Gastrocnemius medialis (tissue), 4 donors: ENCODE results near the gene MAGI1. TPM values are rescaled to one million over a fixed set of nuclear protein-coding genes. Genes with fewer than 3 reads are reported as not detected.

Experiments used
- ATAC-seq, 2 donors: fragments of 150-250 bp; one replicate each; pipeline ENCODE4 v1.9.1; 2016
- DNase-seq, 2 donors: peaks; one replicate each; pipeline ENCODE4 v3.0.0-alpha.2; 2019
- H3K27ac ChIP-seq, 4 donors: fragments of 200-600 bp; sonication (generic); 1 replicate in 1 of 4; 2 replicates in 3 of 4; pipeline ENCODE4 v1.5.1; 2016 to 2018; ENCODE audit warnings: mild to moderate bottlenecking in 2 of 4, moderate library complexity in 1 of 4
- H3K27me3 ChIP-seq, 3 donors: fragments of 200-600 bp; sonication (generic) in 2 of 3; 1 replicate in 1 of 3; 2 replicates in 2 of 3; pipeline versions ENCODE4 v1.5.1 to v1.6.0; 2016 to 2019; ENCODE audit warnings: mild to moderate bottlenecking in 1 of 3, moderate library complexity in 1 of 3
- H3K36me3 ChIP-seq, 2 donors: fragments of 200-600 bp; sonication (generic) in 1 of 2; one replicate each; pipeline ENCODE4 v1.5.1; 2017 to 2018
- H3K4me1 ChIP-seq, 2 donors: fragments of 200-600 bp; sonication (generic) in 1 of 2; one replicate each; pipeline ENCODE4 v1.5.1; 2016 to 2017; ENCODE audit warnings: mild to moderate bottlenecking in 2 of 2
- H3K4me3 ChIP-seq, 4 donors: fragments of 200-600 bp; sonication (generic) in 3 of 4; 1 replicate in 1 of 4; 2 replicates in 3 of 4; pipeline ENCODE4 v1.5.1; 2016 to 2019; ENCODE audit warnings: mild to moderate bottlenecking in 2 of 4
- H3K9me3 ChIP-seq, 3 donors: fragments of 200-600 bp; sonication (generic) in 2 of 3; 1 replicate in 1 of 3; 2 replicates in 2 of 3; pipeline ENCODE4 v1.5.1; 2016 to 2019
- CTCF ChIP-seq, 5 experiments: fragments of 450-650 bp in 3 of 5; fragments of 200-600 bp in 2 of 5; sonication (generic) in 2 of 5; IDR thresholded peaks in 4 of 5; conservative IDR thresholded peaks in 1 of 5; 1 replicate in 4 of 5; 2 replicates in 1 of 5; pipeline ENCODE4 v1.5.1; 2016 to 2019; ENCODE audit warnings: antibody characterized with exemption in 5 of 5, mild to moderate bottlenecking in 3 of 5, moderate library complexity in 3 of 5
- POLR2A ChIP-seq, 2 donors: fragments of 450-650 bp; IDR thresholded peaks; one replicate each; pipeline ENCODE4 v1.6.1; 2017; ENCODE audit warnings: antibody characterized with exemption in 2 of 2, mild to moderate bottlenecking in 2 of 2, moderate library complexity in 2 of 2
- in situ Hi-C, 4 donors: fragments of 200-750 bp; cut with MboI; loops; one replicate each; pipeline versions ENCODE4 v1.15.0 to v1.8.0; 2017; ENCODE audit warnings: low sequenced_read_pairs in 4 of 4
- intact Hi-C: fragments of 100-400 bp; cut with DNase I; formaldehyde crosslinking; loops from one replicate; pipeline ENCODE4 v1.15.1; 2023; ENCODE audit warnings: low total_unique reads
- total RNA-seq, 4 donors: library from RNA; depleted of rRNA; stranded (reverse); fragments of >200 nt; gene quantifications; one replicate each; pipeline versions ENCODE4 v1.1.0 to v1.2.3, GENCODE V29; 2016

MAGI1 gene
- total RNA-seq, 4 donors from 2014 or later, result 2.6 to 7.5 (median 3.9) TPM

GRCh38 chr3:65419233-65419632 lies 619.5 kb downstream of the MAGI1 start:
- Histone ChIP-seq H3K27ac (no peak overlapping the region), H3K27me3 (no peaks in the 10 kb centered on the region), H3K4me1 (peaks cover 0 to 24% of the 10 kb centered on the region in 2 donors), H3K4me3 (no peak overlapping the region), H3K36me3 (no peaks in the 10 kb centered on the region), H3K9me3 (no peaks in the 10 kb centered on the region)
- in situ Hi-C loops, result loop anchor here in 3 of 4 donors (25.0 kb wide), 2 partner anchors 732 to 882 kb away; partner anchors contain the start of gene ADAMTS9 (in 1 of the 3)
- TF ChIP-seq POLR2A (IDR thresholded peaks at IDR 0.05), result no peak
- no peak for TF ChIP-seq CTCF (IDR thresholded peaks at IDR 0.05 in 4 of 5, conservative IDR thresholded peaks at IDR 0.05 in 1 of 5)
- DNase-seq, result no peak
- intact Hi-C loops, result no loop called here
- ATAC-seq, result no peak

GRCh38 chr3:65413891-65414290 lies 624.8 kb downstream of the MAGI1 start:
- intact Hi-C loops, result loop anchor here (1.0 kb wide), 1 partner anchor 881 kb away; no protein-coding TSS in a partner anchor
- ATAC-seq, result no peak
- TF ChIP-seq CTCF (IDR thresholded peaks at IDR 0.05 in 4 of 5, conservative IDR thresholded peaks at IDR 0.05 in 1 of 5) (no peak), POLR2A (IDR thresholded peaks at IDR 0.05) (no peak)

GRCh38 chr3:65412588-65412987 lies 626.1 kb downstream of the MAGI1 start:
- intact Hi-C loops (loop anchor here (1.0 kb wide), 1 partner anchor 727 kb away; no protein-coding TSS in a partner anchor), in situ Hi-C loops (loop anchor here (5.0 to 25.0 kb wide), 3 partner anchors 725 to 880 kb away; partner anchors contain the start of gene ADAMTS9 (in 1 of the 4))
- no peaks in the 10 kb centered on the region for H3K36me3 ChIP-seq
- H3K4me3 ChIP-seq, result no peak overlapping the region
- H3K9me3 ChIP-seq, result no peaks in the 10 kb centered on the region
- DNase-seq, result peak; percentile 59 to 68
- H3K27me3 ChIP-seq, result no peaks in the 10 kb centered on the region
- ATAC-seq, result peak; percentile 91 to 98
- peak overlapping the region in 2 of 4 donors; percentile 14 to 56 for H3K27ac ChIP-seq
- peaks cover 18 to 47% of the 10 kb centered on the region in 2 donors for H3K4me1 ChIP-seq
- peak in 4 of 5 experiments; percentile 25 to 48 (median 40) for TF ChIP-seq CTCF (IDR thresholded peaks at IDR 0.05 in 4 of 5, conservative IDR thresholded peaks at IDR 0.05 in 1 of 5)
- no peak for TF ChIP-seq POLR2A (IDR thresholded peaks at IDR 0.05)

More at GRCh38 chr3:65413891-65414290, 624.8 kb downstream of the MAGI1 start:
- Histone ChIP-seq H3K36me3 (no peaks in the 10 kb centered on the region), H3K27ac (peak overlapping the region in 1 of 4 donors; percentile 39), H3K27me3 (no peaks in the 10 kb centered on the region), H3K4me3 (no peak overlapping the region), H3K9me3 (no peaks in the 10 kb centered on the region), H3K4me1 (peaks cover 18 to 47% of the 10 kb centered on the region in 2 donors)
- no peak for DNase-seq
- in situ Hi-C loops, result loop anchor here (5.0 to 25.0 kb wide), 3 partner anchors 727 to 882 kb away; partner anchors contain the start of gene ADAMTS9 (in 1 of the 4)

- no peak for DNase-seq
- H3K9me3 ChIP-seq, result no peaks in the 10 kb centered on the region
- H3K27me3 ChIP-seq, result no peaks in the 10 kb centered on the region
- H3K4me1 ChIP-seq, result peaks cover 18 to 40% of the 10 kb centered on the region in 2 donors
- no peak overlapping the region for H3K4me3 ChIP-seq
- ATAC-seq, result no peak
- peak overlapping the region in 2 of 4 donors; percentile 45 to 56 for H3K27ac ChIP-seq
- intact Hi-C loops, result no loop called here
- no peak for TF ChIP-seq POLR2A (IDR thresholded peaks at IDR 0.05)
- no peak for TF ChIP-seq CTCF (IDR thresholded peaks at IDR 0.05 in 4 of 5, conservative IDR thresholded peaks at IDR 0.05 in 1 of 5)
- in situ Hi-C loops, result loop anchor here (5.0 to 25.0 kb wide), 3 partner anchors 724 to 879 kb away; partner anchors contain the start of gene ADAMTS9 (in 1 of the 4)
- H3K36me3 ChIP-seq, result no peaks in the 10 kb centered on the region
Observed at GRCh38 chr3:65411367-65411766, 627.4 kb downstream of the MAGI1 start.
